ENCODE measurements around the gene GHRL. TPM values are rescaled to one million over a fixed set of nuclear protein-coding genes. Genes with fewer than 3 reads are reported as not detected.
A peak's percentile ranks its signal among the peaks of the same experiment; 100 is the strongest.
"Not testable (repeated sequence)": the region's sequence is repeated elsewhere in the genome, so short reads cannot be mapped to it uniquely, and the experiment has no call there.

GHRL gene
- total RNA-seq, 1 experiment from 2014 or later, result 0.85 TPM

DNA sequence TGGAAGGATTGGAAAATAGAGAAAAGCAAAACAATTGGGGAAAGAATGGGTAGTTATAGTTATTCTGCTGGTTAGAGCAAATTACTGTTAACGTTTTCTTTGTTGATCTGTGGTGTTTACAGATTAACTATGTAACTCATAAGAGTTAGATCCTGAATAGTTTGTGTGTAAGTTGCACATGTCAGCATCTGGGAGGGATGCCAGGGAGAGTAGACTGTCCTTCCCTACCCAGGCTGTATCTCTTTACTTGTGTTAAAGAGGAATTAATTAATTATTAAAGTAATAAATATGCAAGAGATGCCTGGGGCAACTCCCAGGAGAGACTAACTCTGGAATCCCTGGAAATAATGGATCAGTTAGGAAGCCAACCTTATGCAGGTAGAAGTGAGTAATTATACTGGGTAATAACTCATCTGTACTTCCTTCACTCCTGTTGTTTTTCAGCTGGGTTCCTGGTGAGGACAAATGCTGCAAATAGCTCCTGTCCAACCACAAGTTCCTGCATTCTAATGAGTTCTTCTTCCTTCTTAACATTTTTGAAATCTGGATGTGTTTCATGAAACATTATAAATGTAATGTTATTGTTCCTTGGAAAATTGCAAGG is 18.9 kb downstream of the GHRL start:
- no peaks in the 10 kb centered on the region for H3K27me3 Mint-ChIP-seq (ENCODE audit: unreplicated experiment)
- no peak overlapping the region for H3K27ac Mint-ChIP-seq (ENCODE audit: unreplicated experiment)
- CTCF ChIA-PET, result no interaction called here
- no TSS peak for BruUV-seq (replicated peaks)
- H3K36me3 Mint-ChIP-seq (ENCODE audit: insufficient read depth, unreplicated experiment), result peaks cover 48% of the 10 kb centered on the region
- H3K9me3 Mint-ChIP-seq (ENCODE audit: low read depth, unreplicated experiment), result no peaks in the 10 kb centered on the region
- no peak for DNase-seq
- peaks cover 19% of the 10 kb centered on the region for H3K4me1 Mint-ChIP-seq (ENCODE audit: low read depth, unreplicated experiment)
- intact Hi-C loops (cut with micrococcal nuclease; ENCODE audit: unreplicated experiment), result no loop called here
- TF ChIP-seq CTCF (IDR thresholded peaks at IDR 0.05; ENCODE audit: unreplicated experiment), result no peak
- no peak overlapping the region for H3K4me3 Mint-ChIP-seq (ENCODE audit: low read depth, unreplicated experiment)

- CTCF ChIA-PET, result no interaction called here
- no peak overlapping the region for H3K4me3 Mint-ChIP-seq (ENCODE audit: low read depth, unreplicated experiment)
- peaks cover 19% of the 10 kb centered on the region for H3K4me1 Mint-ChIP-seq (ENCODE audit: low read depth, unreplicated experiment)
- intact Hi-C loops (cut with micrococcal nuclease; ENCODE audit: unreplicated experiment), result no loop called here
- peak overlapping the region; percentile 14 for H3K27ac Mint-ChIP-seq (ENCODE audit: unreplicated experiment)
- peaks cover 42% of the 10 kb centered on the region for H3K36me3 Mint-ChIP-seq (ENCODE audit: insufficient read depth, unreplicated experiment)
- no peaks in the 10 kb centered on the region for H3K27me3 Mint-ChIP-seq (ENCODE audit: unreplicated experiment)
- no peak for DNase-seq
- no peaks in the 10 kb centered on the region for H3K9me3 Mint-ChIP-seq (ENCODE audit: low read depth, unreplicated experiment)
- TF ChIP-seq CTCF (IDR thresholded peaks at IDR 0.05; ENCODE audit: unreplicated experiment), result no peak
- no TSS peak for BruUV-seq (replicated peaks)
Observed at GRCh38 chr3:10272977-10273376, 19.8 kb downstream of the GHRL start.

DNA sequence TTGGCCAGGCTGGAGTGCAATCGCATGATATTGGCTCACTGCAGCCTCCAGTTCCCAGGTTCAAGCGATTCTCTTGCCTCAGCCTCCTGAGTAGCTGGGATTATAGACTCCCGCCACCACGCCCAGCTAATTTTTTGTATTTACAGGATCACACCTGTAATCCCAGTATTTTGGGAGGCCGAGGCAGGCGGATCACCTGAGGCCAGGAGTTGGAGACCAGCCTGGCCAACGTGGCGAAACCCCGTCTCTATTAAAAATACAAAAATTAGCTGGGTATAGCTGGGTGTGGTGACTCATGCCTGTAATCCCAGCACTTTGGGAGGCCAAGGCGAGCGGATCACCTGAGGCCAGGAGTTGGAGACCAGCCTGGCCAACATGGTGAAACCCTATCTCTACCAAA is 20.3 kb downstream of the GHRL start:
- H3K9me3 Mint-ChIP-seq (ENCODE audit: low read depth, unreplicated experiment); H3K27ac Mint-ChIP-seq (ENCODE audit: unreplicated experiment); CTCF ChIA-PET; DNase-seq; BruUV-seq (replicated peaks); H3K4me3 Mint-ChIP-seq (ENCODE audit: low read depth, unreplicated experiment); H3K27me3 Mint-ChIP-seq (ENCODE audit: unreplicated experiment); intact Hi-C loops (cut with micrococcal nuclease; ENCODE audit: unreplicated experiment): not testable (repeated sequence)
- Mint-ChIP-seq H3K36me3 (ENCODE audit: insufficient read depth, unreplicated experiment) (peaks cover 39% of the 10 kb centered on the region), H3K4me1 (ENCODE audit: low read depth, unreplicated experiment) (peaks cover 19% of the 10 kb centered on the region)

- DNase-seq, result no peak
- Mint-ChIP-seq H3K4me1 (ENCODE audit: low read depth, unreplicated experiment) (peaks cover 19% of the 10 kb centered on the region), H3K9me3 (ENCODE audit: low read depth, unreplicated experiment) (no peaks in the 10 kb centered on the region), H3K27me3 (ENCODE audit: unreplicated experiment) (no peaks in the 10 kb centered on the region), H3K36me3 (ENCODE audit: insufficient read depth, unreplicated experiment) (peaks cover 41% of the 10 kb centered on the region), H3K4me3 (ENCODE audit: low read depth, unreplicated experiment) (no peak overlapping the region), H3K27ac (ENCODE audit: unreplicated experiment) (no peak overlapping the region)
- no peak for TF ChIP-seq CTCF (IDR thresholded peaks at IDR 0.05; ENCODE audit: unreplicated experiment)
- CTCF ChIA-PET, result no interaction called here
- intact Hi-C loops (cut with micrococcal nuclease; ENCODE audit: unreplicated experiment), result no loop called here
- BruUV-seq (replicated peaks), result no TSS peak
Observed at GRCh38 chr3:10269443-10269842, 23.3 kb downstream of the GHRL start.

DNA sequence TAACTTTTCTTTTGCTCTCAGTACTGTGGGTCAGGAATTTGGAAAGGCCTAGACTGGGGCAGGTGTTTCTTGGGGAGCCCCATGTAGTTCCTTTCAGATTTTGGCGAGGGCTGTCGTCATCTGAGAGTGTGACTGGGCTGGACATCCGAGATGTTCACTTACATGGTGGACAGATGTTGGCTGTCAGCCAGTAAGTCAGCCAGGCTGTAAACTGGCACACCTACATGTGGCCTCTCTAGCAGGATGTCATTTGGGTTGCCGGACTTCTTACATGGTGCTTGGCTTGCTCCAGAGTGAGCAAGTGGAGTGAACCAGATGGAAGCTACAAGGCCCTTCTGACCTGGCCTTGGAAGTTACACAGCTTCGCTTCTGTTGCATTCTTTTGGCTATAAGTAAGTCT is 23.8 kb downstream of the GHRL start:
- Mint-ChIP-seq H3K9me3 (ENCODE audit: low read depth, unreplicated experiment) (no peaks in the 10 kb centered on the region), H3K27ac (ENCODE audit: unreplicated experiment) (no peak overlapping the region), H3K4me1 (ENCODE audit: low read depth, unreplicated experiment) (peaks cover 14% of the 10 kb centered on the region), H3K27me3 (ENCODE audit: unreplicated experiment) (no peaks in the 10 kb centered on the region), H3K4me3 (ENCODE audit: low read depth, unreplicated experiment) (no peak overlapping the region), H3K36me3 (ENCODE audit: insufficient read depth, unreplicated experiment) (peaks cover 46% of the 10 kb centered on the region)
- CTCF ChIA-PET, result no interaction called here
- no peak for DNase-seq
- intact Hi-C loops (cut with micrococcal nuclease; ENCODE audit: unreplicated experiment), result no loop called here
- no peak for TF ChIP-seq CTCF (IDR thresholded peaks at IDR 0.05; ENCODE audit: unreplicated experiment)
- no TSS peak for BruUV-seq (replicated peaks)

All from Calu3 (cell line).